IMR-90 (cell line): ENCODE measurements around the gene ENOX1. TPM values are rescaled to one million over a fixed set of nuclear protein-coding genes. Genes with fewer than 3 reads are reported as not detected.

Source experiments
- ATAC-seq: fragments of 200-7000 bp; cut with Tn5 transposase; 2 replicates; pipeline ENCODE4 v1.9.1; 2020; ENCODE audit warnings: low read depth, mild to moderate bottlenecking, moderate library complexity
- BruUV-seq: library from RNA; stranded (reverse); fragments of 400-500 nt; replicated peaks from 2 replicates; lab custom pipeline; 2021; lab: Mats Ljungman, UMichigan
- CTCF ChIA-PET: fragments of 300-600 bp; formaldehyde crosslinking; extraction: SDS; loops from one replicate; lab custom pipeline; 2021; ENCODE audit warnings: antibody characterized with exemption; lab: Yijun Ruan, JAX
- POLR2A ChIA-PET: fragments of 300-600 bp; sonication (Branson Sonifier 250); formaldehyde crosslinking; loops from one replicate; lab custom pipeline; 2022; ENCODE audit warnings: antibody characterized with exemption; ENCODE audit not compliant: unreplicated experiment; lab: Charles Lee
- DNase-seq: peaks from one replicate; pipeline ENCODE4 v3.0.0; 2013
- H2AFZ ChIP-seq: replicated peaks from 2 replicates; pipeline ENCODE3; 2013; ENCODE audit warnings: low read length, mild to moderate bottlenecking; ENCODE audit not compliant: poor library complexity
- H2AK5ac ChIP-seq: 2 replicates; pipeline ENCODE4 v1.6.1; 2013; ENCODE audit warnings: low read depth, low read length, inconsistent platforms
- H2AK9ac ChIP-seq: replicated peaks from 2 replicates; pipeline ENCODE3; 2013; ENCODE audit warnings: mild to moderate bottlenecking, low read depth, low read length, moderate library complexity; ENCODE audit not compliant: poor library complexity
- H2BK120ac ChIP-seq: 2 replicates; pipeline ENCODE4 v1.6.1; 2013; ENCODE audit warnings: low read depth, low read length, inconsistent platforms
- H2BK15ac ChIP-seq: 3 replicates; pipeline ENCODE4 v1.6.1; 2013; ENCODE audit warnings: low read depth, low read length, inconsistent platforms
- H2BK20ac ChIP-seq: 2 replicates; pipeline ENCODE4 v1.6.1; 2013; ENCODE audit warnings: low read depth, mild to moderate bottlenecking, inconsistent platforms, low read length, moderate library complexity
- H2BK5ac ChIP-seq: 2 replicates; pipeline ENCODE4 v1.6.1; 2013; ENCODE audit warnings: mild to moderate bottlenecking, low read depth, low read length, inconsistent platforms; ENCODE audit not compliant: poor library complexity, severe bottlenecking
- H3K14ac ChIP-seq: replicated peaks from 2 replicates; pipeline ENCODE4 v1.6.1; 2013; ENCODE audit warnings: low read depth, low read length, inconsistent platforms
- H3K18ac ChIP-seq: 2 replicates; pipeline ENCODE4 v1.6.1; 2013; ENCODE audit warnings: low read depth, low read length, control low read depth
- H3K23ac ChIP-seq: 2 replicates; pipeline ENCODE4 v1.6.1; 2013; ENCODE audit warnings: low read depth, low read length, inconsistent platforms
- H3K27ac ChIP-seq: 2 replicates; pipeline ENCODE4 v1.5.1; 2013; ENCODE audit warnings: mild to moderate bottlenecking, control low read depth, low read length; ENCODE audit not compliant: insufficient read depth
- H3K27me3 ChIP-seq: 2 replicates; pipeline ENCODE4 v1.6.1; 2013; ENCODE audit warnings: low read length; ENCODE audit not compliant: control insufficient read depth, insufficient read depth
- H3K36me3 ChIP-seq: 2 replicates; pipeline ENCODE4 v1.6.1; 2013; ENCODE audit warnings: low read length, mixed read lengths; ENCODE audit not compliant: control insufficient read depth, insufficient read depth
- H3K4ac ChIP-seq: 2 replicates; pipeline ENCODE4 v1.6.1; 2013; ENCODE audit warnings: low read depth, low read length, inconsistent platforms
- H3K4me1 ChIP-seq: 2 replicates; pipeline ENCODE4 v1.6.1; 2013; ENCODE audit warnings: low read length, mixed read lengths; ENCODE audit not compliant: control insufficient read depth, insufficient read depth
- H3K4me2 ChIP-seq: 2 replicates; pipeline ENCODE4 v1.6.1; 2013; ENCODE audit warnings: low read depth, mild to moderate bottlenecking, control low read depth, low read length, moderate library complexity
- H3K4me3 ChIP-seq: 2 replicates; pipeline ENCODE4 v1.5.1; 2013; ENCODE audit warnings: low read depth, mild to moderate bottlenecking, control low read depth, low read length, moderate library complexity; ENCODE audit not compliant: insufficient read depth
- H3K56ac ChIP-seq: 2 replicates; pipeline ENCODE4 v1.6.1; 2013; ENCODE audit warnings: low read length, inconsistent platforms; ENCODE audit not compliant: insufficient read depth; ENCODE audit errors: extremely low read depth
- H3K79me1 ChIP-seq, 2 experiments: 2 replicates each; pipeline ENCODE4 v1.6.1; 2013; ENCODE audit warnings: low read length in 2 of 2, inconsistent platforms in 1 of 2, low read depth in 1 of 2
- H3K9ac ChIP-seq: 2 replicates; pipeline ENCODE4 v1.6.1; 2013; ENCODE audit warnings: low read depth, low read length, control low read depth
- H3K9me1 ChIP-seq: 2 replicates; pipeline ENCODE4 v1.6.1; 2013; ENCODE audit warnings: low read length, inconsistent platforms; ENCODE audit not compliant: insufficient read depth
- H3K9me3 ChIP-seq: 2 replicates; pipeline ENCODE4 v1.6.1; 2013; ENCODE audit warnings: low read length; ENCODE audit not compliant: control insufficient read depth, insufficient read depth
- H4K20me1 ChIP-seq: 2 replicates; pipeline ENCODE4 v1.6.1; 2013; ENCODE audit warnings: low read length, inconsistent platforms; ENCODE audit not compliant: insufficient read depth
- H4K5ac ChIP-seq: 2 replicates; pipeline ENCODE4 v1.6.1; 2013; ENCODE audit warnings: mild to moderate bottlenecking, low read depth, low read length, control low read depth
- H4K8ac ChIP-seq, 2 experiments: 2 replicates each; pipeline ENCODE4 v1.6.1; 2013; ENCODE audit warnings: low read depth in 2 of 2, low read length in 2 of 2, control low read depth in 1 of 2, inconsistent platforms in 1 of 2
- H4K91ac ChIP-seq: 2 replicates; pipeline ENCODE4 v1.6.1; 2013; ENCODE audit warnings: low read depth, low read length, inconsistent platforms; ENCODE audit not compliant: insufficient read depth
- CEBPB ChIP-seq: IDR thresholded peaks from 2 replicates; pipeline ENCODE4 v1.6.1; 2012; ENCODE audit warnings: low read depth, low read length, improper control_type of control experiment
- CHD1 ChIP-seq: IDR thresholded peaks from 2 replicates; pipeline ENCODE4 v1.6.1; 2012; ENCODE audit warnings: low read depth, low read length, improper control_type of control experiment
- CTCF ChIP-seq: conservative IDR thresholded peaks from 2 replicates; pipeline ENCODE4 v1.5.1; 2012; ENCODE audit warnings: mild to moderate bottlenecking, low read depth, low read length, improper control_type of control experiment
- FOS ChIP-seq: fragments of 150-350 bp; IDR thresholded peaks from 2 replicates; pipeline ENCODE4 v1.6.1; 2016; ENCODE audit warnings: low read depth, low read length
- MAFK ChIP-seq: IDR thresholded peaks from 2 replicates; pipeline ENCODE4 v1.6.1; 2012; ENCODE audit warnings: low read depth, low read length, improper control_type of control experiment
- RCOR1 ChIP-seq: IDR thresholded peaks from 2 replicates; pipeline ENCODE4 v1.6.1; 2012; ENCODE audit warnings: mild to moderate bottlenecking, low read length, improper control_type of control experiment; ENCODE audit not compliant: insufficient replicate concordance
- SMC3 ChIP-seq: fragments of 150-350 bp; IDR thresholded peaks from 2 replicates; pipeline ENCODE4 v1.6.1; 2016; ENCODE audit warnings: low read depth, mild to moderate bottlenecking, antibody characterized with exemption, low read length, moderate library complexity
- WGBS, 2 experiments: methylation state at CpG; one replicate each; pipeline versions ENCODE4 v1.1.5 to v1.1.7; 2013; ENCODE audit warnings: missing lambda C conversion rate in 2 of 2; ENCODE audit not compliant: insufficient read length in 1 of 2; ENCODE audit errors: extremely low coverage in 2 of 2; 5-methylcytosine and 5-hydroxymethylcytosine counted together
- dilution Hi-C: fragments of 300-500 bp; cut with HindIII; formaldehyde crosslinking; loops from one replicate; pipeline ENCODE4 v1.14.3; 2018; ENCODE audit warnings: low sequenced_read_pairs; ENCODE audit not compliant: unreplicated experiment
- in situ Hi-C: fragments of 300-500 bp; cut with MboI; formaldehyde crosslinking; loops from 3 replicates; pipeline ENCODE4 v1.14.3; 2019; ENCODE audit warnings: low sequenced_read_pairs, inconsistent platforms, mixed read lengths
- intact Hi-C: fragments of 100-400 bp; cut with micrococcal nuclease; formaldehyde crosslinking; loops from 2 replicates; pipeline ENCODE4 v1.10.0; 2022
- polyA plus RNA-seq, 3 experiments: library from polyadenylated mRNA; depleted of rRNA; stranded (reverse); fragments of >200 nt; gene quantifications; 2 replicates each; pipeline ENCODE4 v1.2.3, GENCODE V29; 2012; ENCODE audit warnings: low replicate concordance in 1 of 3
- total RNA-seq: library from RNA; depleted of rRNA; stranded (reverse); fragments of >200 nt; gene quantifications from 2 replicates; pipeline ENCODE4 v1.2.3, GENCODE V29; 2012
- TF ChIP-seq, protein P1 (sequence below): fragments of 150-350 bp; IDR thresholded peaks from 2 replicates; pipeline ENCODE4 v1.6.1; 2016; ENCODE audit warnings: low read depth, mild to moderate bottlenecking, low read length, moderate library complexity, borderline replicate concordance

Gene ENOX1
- total and polyA plus RNA-seq, 2 of the 4 experiments (the other 2 are of a cell fraction) = 0.99 to 1.3 TPM

DNA sequence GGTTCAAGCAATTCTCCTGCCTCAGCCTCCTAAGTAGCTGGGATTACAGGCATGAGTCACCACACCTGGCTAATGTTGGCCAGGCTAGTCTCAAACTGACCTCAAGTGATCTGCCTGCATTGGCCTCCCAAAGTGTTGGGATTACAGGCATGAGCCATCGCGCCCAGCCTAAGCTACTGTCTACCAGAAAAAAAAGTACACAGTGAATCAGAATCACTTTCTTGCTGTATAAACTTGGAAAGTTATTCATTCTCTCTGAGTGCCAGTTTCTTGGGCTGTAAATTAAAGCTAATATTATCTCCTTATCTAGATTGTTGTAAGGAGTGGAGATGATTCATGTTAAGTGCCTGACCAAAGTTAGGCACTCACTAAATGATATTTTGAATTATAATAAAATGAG lies 242.8 kb downstream of the ENOX1 start:
- no peak overlapping the region for H2AK9ac ChIP-seq
- ChIA-PET CTCF (interaction anchor here (0.6 to 0.7 kb wide), 2 partner anchors 48 to 243 kb away, joined by 3 to 4 read pairs; no protein-coding TSS in a partner anchor), POLR2A (interaction anchor here (0.6 kb wide), 1 partner anchor 179 kb away, joined by 4 read pairs; no protein-coding TSS in a partner anchor)
- no CpG with 5 or more reads among the region's 2 CpGs for WGBS, 2 experiments
- no peak overlapping the region for H2BK20ac ChIP-seq
- no peaks in the 10 kb centered on the region for H3K27me3 ChIP-seq
- H4K8ac ChIP-seq = no peak overlapping the region
- H3K56ac ChIP-seq = no peak overlapping the region
- no peaks in the 10 kb centered on the region for H3K9me3 ChIP-seq
- H3K4me3 ChIP-seq = no peak overlapping the region
- no peak overlapping the region for H2BK15ac ChIP-seq
- no peak overlapping the region for H3K23ac ChIP-seq
- no peaks in the 10 kb centered on the region for H3K79me1 ChIP-seq
- H2AK5ac ChIP-seq = no peak overlapping the region
- no peak overlapping the region for H3K18ac ChIP-seq
- H3K4me2 ChIP-seq = no peak overlapping the region
- dilution Hi-C loops (no loop called here), intact Hi-C loops (no loop called here), in situ Hi-C loops (no loop called here)
- H3K14ac ChIP-seq = no peak overlapping the region
- ATAC-seq = peak; percentile 80
- BruUV-seq = no TSS peak
- H2AFZ ChIP-seq = no peak overlapping the region
- H3K4ac ChIP-seq = no peak overlapping the region
- peaks cover 2% of the 10 kb centered on the region; the same call in 1 of the 2 replicates for H3K4me1 ChIP-seq
- H2BK5ac ChIP-seq = no peak overlapping the region
- H2BK120ac ChIP-seq = no peak overlapping the region
- H3K9ac ChIP-seq = no peak overlapping the region
- no peaks in the 10 kb centered on the region for H3K36me3 ChIP-seq
- no peak overlapping the region for H3K27ac ChIP-seq
- no peaks in the 10 kb centered on the region for H4K20me1 ChIP-seq
- H3K9me1 ChIP-seq = no peaks in the 10 kb centered on the region
- no peak overlapping the region for H4K5ac ChIP-seq
- H4K91ac ChIP-seq = no peak overlapping the region
- peak; percentile 58 for DNase-seq
- TF ChIP-seq CEBPB = no peak
- TF ChIP-seq FOS = 0 out of 2 replicates have a peak, but pooled peaks have one; percentile 14
- TF ChIP-seq, protein P1, sequence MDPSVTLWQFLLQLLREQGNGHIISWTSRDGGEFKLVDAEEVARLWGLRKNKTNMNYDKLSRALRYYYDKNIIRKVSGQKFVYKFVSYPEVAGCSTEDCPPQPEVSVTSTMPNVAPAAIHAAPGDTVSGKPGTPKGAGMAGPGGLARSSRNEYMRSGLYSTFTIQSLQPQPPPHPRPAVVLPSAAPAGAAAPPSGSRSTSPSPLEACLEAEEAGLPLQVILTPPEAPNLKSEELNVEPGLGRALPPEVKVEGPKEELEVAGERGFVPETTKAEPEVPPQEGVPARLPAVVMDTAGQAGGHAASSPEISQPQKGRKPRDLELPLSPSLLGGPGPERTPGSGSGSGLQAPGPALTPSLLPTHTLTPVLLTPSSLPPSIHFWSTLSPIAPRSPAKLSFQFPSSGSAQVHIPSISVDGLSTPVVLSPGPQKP = no peak
- TF ChIP-seq CHD1 = no peak
- TF ChIP-seq SMC3 = no peak
- no peak for TF ChIP-seq CTCF
- TF ChIP-seq RCOR1 = no peak
- no peak for TF ChIP-seq MAFK
